ENCODE measurements around the gene ZNHIT2. TPM values are rescaled to one million over a fixed set of nuclear protein-coding genes. Genes with fewer than 3 reads are reported as not detected.

ZNHIT2 gene
- total and polyA plus RNA-seq, 2 of the 13 experiments (the other 11 are each of a cell fraction or from before 2014, with no cell fraction given) = 1.1 to 6.5 TPM

GRCh38 chr11:65095974-65096806, 21.3 kb downstream of the ZNHIT2 start, which contains the start of gene VPS51:
VPS51 (plus strand) TSS chr11:65096214; CDS start chr11:65096251, 37 bp downstream.
- Histone ChIP-seq H3K4me3 (replicated peaks in 1 of 3; ENCODE audit: insufficient read depth in 1 of 3, low read depth in 2 of 3, low read length in 3 of 3) (peak within 1 kb of the TSS; percentile 78 to 85 (median 83)), H3K4me2 (ENCODE audit: low read depth, low read length) (peak within 1 kb of the TSS; percentile 98), H3K9ac (ENCODE audit: insufficient read depth, low read depth, low read length) (peak within 1 kb of the TSS; percentile 83), H3K27me3 (ENCODE audit: control insufficient read depth in 1 of 2, insufficient read depth in 2 of 2, low read length in 2 of 2) (no peaks in the 10 kb centered on the region; a peak in 1 of 5 replicates), H4K20me1 (ENCODE audit: insufficient read depth, low read length) (no peaks in the 10 kb centered on the region), H3K4me1 (ENCODE audit: insufficient read depth, low read length) (peaks cover 50% of the 10 kb centered on the region), H2AFZ (ENCODE audit: low read length) (no peak within 1 kb of the TSS), H3K79me2 (ENCODE audit: insufficient read depth, low read length) (peaks cover 5% of the 10 kb centered on the region), H3K9me3 (ENCODE audit: low read length) (no peaks in the 10 kb centered on the region), H3K36me3 (replicated peaks in 1 of 2; ENCODE audit: control insufficient read depth in 1 of 2, insufficient read depth in 2 of 2, low read length in 2 of 2) (peaks cover 0 to 4% of the 10 kb centered on the region in 2 experiments; a peak in 1 of 5 replicates), H3K27ac (ENCODE audit: extremely low read length, insufficient read depth, low read length) (peak within 1 kb of the TSS; percentile 93)
- in situ Hi-C loops (cut with HindIII; ENCODE audit: extremely low pct_ligation_motif_present, low pct_unique_long_range_greater_than_20kb) (no loop called here), intact Hi-C loops (cut with micrococcal nuclease; ENCODE audit: unreplicated experiment) (loop anchor here (2.0 kb wide), 1 partner anchor 15 kb away; the partner anchor contains the start of gene TM7SF2)
- BruUV-seq (replicated peaks) = TSS peak; percentile 92
- peak; percentile 98 for ATAC-seq
- ChIA-PET CTCF (ENCODE audit: low intra/inter-chr PET ratio, low total read pairs) (no interaction called here), POLR2A (interaction anchor here (0.6 to 8.1 kb wide), 25 partner anchors 16 to 380 kb away, joined by 3 to 86 read pairs (median 4); partner anchors contain the start of genes ARL2, BATF2, CAPN1 and FAU)
- FAIRE-seq = peak; percentile 55
- peak; percentile 87 for DNase-seq (ENCODE audit: low spot score)
- WGBS (ENCODE audit: low lambda C conversion rate) = 3% methylated on average over 7 of the region's 52 CpGs
- TF ChIP-seq MLLT10 (CRISPR knock-in tag; IDR thresholded peaks at IDR 0.05) (no peak), MNT (IDR thresholded peaks at IDR 0.05) (no peak), PAXIP1 (CRISPR knock-in tag; conservative IDR thresholded peaks at IDR 0.05) (peak; percentile 61), HNF4G (IDR thresholded peaks at IDR 0.05; ENCODE audit: borderline replicate concordance, low read depth, low read length) (peak; percentile 72; the same call in 1 of the 2 replicates), HNF4G (CRISPR knock-in tag; IDR thresholded peaks at IDR 0.05; ENCODE audit: borderline replicate concordance, low read depth) (no peak), ZNF704 (CRISPR knock-in tag; IDR thresholded peaks at IDR 0.05; ENCODE audit: borderline replicate concordance) (no peak), CHD4 (IDR thresholded peaks at IDR 0.05; ENCODE audit: borderline replicate concordance, low read length) (no peak), MYPOP (CRISPR knock-in tag; IDR thresholded peaks at IDR 0.05) (peak; percentile 55; the same call in 1 of the 2 replicates), TEAD2 (CRISPR knock-in tag; IDR thresholded peaks at IDR 0.05) (no peak), ZNF232 (CRISPR knock-in tag; IDR thresholded peaks at IDR 0.05; ENCODE audit: borderline replicate concordance) (peak; percentile 59; the same call in 1 of the 2 replicates), FOXO1 (CRISPR knock-in tag; IDR thresholded peaks at IDR 0.05) (peak; percentile 66; the same call in 1 of the 2 replicates), ZSCAN29 (CRISPR knock-in tag; conservative IDR thresholded peaks at IDR 0.05) (no peak; the same call in 1 of the 2 replicates), ZBTB7A (CRISPR knock-in tag; IDR thresholded peaks at IDR 0.05) (no peak)
- TF ChIP-seq, protein P1, sequence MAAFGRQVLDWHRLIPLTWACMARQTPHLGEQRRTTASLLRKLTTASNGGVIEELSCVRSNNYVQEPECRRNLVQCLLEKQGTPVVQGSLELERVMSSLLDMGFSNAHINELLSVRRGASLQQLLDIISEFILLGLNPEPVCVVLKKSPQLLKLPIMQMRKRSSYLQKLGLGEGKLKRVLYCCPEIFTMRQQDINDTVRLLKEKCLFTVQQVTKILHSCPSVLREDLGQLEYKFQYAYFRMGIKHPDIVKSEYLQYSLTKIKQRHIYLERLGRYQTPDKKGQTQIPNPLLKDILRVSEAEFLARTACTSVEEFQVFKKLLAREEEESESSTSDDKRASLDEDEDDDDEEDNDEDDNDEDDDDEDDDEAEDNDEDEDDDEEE (CRISPR knock-in tag; IDR thresholded peaks at IDR 0.05) = no peak
